ENCODE results near the gene INPP4A. TPM values are rescaled to one million over a fixed set of nuclear protein-coding genes. Genes with fewer than 3 reads are reported as not detected.

INPP4A gene
- total RNA-seq, 4 donors from 2014 or later = 30.2 to 45.1 (median 37.8) TPM

GRCh38 chr2:98637401-98638147 lies 192.9 kb downstream of the INPP4A start:
- 70 to 85% methylated on average over 5 to 10 of the region's 10 CpGs for WGBS, 2 donors (ENCODE audit: low coverage in 1 of 2)
- H3K36me3 ChIP-seq = peaks cover 2 to 66% of the 10 kb centered on the region in 2 donors

GRCh38 chr2:98643496-98644100 lies 198.9 kb downstream of the INPP4A start:
- peaks cover 2 to 63% of the 10 kb centered on the region in 2 donors for H3K36me3 ChIP-seq

More at GRCh38 chr2:98637401-98638147, 192.9 kb downstream of the INPP4A start:
- no peaks in the 10 kb centered on the region for H3K4me1 ChIP-seq
- H3K9me3 ChIP-seq = no peaks in the 10 kb centered on the region
- TF ChIP-seq EP300 (IDR thresholded peaks at IDR 0.05) (no peak), CTCF (IDR thresholded peaks at IDR 0.05) (no peak), POLR2AphosphoS5 (IDR thresholded peaks at IDR 0.05) (no peak), POLR2A (IDR thresholded peaks at IDR 0.05) (no peak)
- H3K27ac ChIP-seq = no peak overlapping the region
- no peak overlapping the region for H3K4me3 ChIP-seq
- no peaks in the 10 kb centered on the region for H3K27me3 ChIP-seq
- no peak for ATAC-seq

More at GRCh38 chr2:98643496-98644100, 198.9 kb downstream of the INPP4A start:
- Histone ChIP-seq H3K9me3 (no peaks in the 10 kb centered on the region), H3K27me3 (no peaks in the 10 kb centered on the region), H3K4me1 (no peaks in the 10 kb centered on the region), H3K27ac (no peak overlapping the region), H3K4me3 (no peak overlapping the region)
- TF ChIP-seq CTCF (IDR thresholded peaks at IDR 0.05) = no peak
- no peak for TF ChIP-seq POLR2AphosphoS5 (IDR thresholded peaks at IDR 0.05)
- TF ChIP-seq POLR2A (IDR thresholded peaks at IDR 0.05) = no peak
- TF ChIP-seq EP300 (IDR thresholded peaks at IDR 0.05) = no peak
- no peak for ATAC-seq
- WGBS, 2 donors (ENCODE audit: low coverage in 1 of 2) = 86 to 93% methylated on average over 4 to 5 of the region's 5 CpGs

Other genes with a start within 250 kb of the INPP4A start
- 10 to 100 TPM in 1 of 4 donors, 1 to 10 TPM in 3; 1.1 to 10.6 (median 6.1) TPM for gene CNGA3, start 98.4 kb upstream of the INPP4A start, total RNA-seq
- gene COA5, start 163.7 kb downstream of the INPP4A start, total RNA-seq = 10 to 100 TPM; 35.1 to 64.9 (median 42.3) TPM
- gene UNC50, start 163.7 kb downstream of the INPP4A start, total RNA-seq = 10 to 100 TPM; 40.3 to 55.7 (median 46.0) TPM